ENCODE measurements around the gene KRTAP5-6.

DNA sequence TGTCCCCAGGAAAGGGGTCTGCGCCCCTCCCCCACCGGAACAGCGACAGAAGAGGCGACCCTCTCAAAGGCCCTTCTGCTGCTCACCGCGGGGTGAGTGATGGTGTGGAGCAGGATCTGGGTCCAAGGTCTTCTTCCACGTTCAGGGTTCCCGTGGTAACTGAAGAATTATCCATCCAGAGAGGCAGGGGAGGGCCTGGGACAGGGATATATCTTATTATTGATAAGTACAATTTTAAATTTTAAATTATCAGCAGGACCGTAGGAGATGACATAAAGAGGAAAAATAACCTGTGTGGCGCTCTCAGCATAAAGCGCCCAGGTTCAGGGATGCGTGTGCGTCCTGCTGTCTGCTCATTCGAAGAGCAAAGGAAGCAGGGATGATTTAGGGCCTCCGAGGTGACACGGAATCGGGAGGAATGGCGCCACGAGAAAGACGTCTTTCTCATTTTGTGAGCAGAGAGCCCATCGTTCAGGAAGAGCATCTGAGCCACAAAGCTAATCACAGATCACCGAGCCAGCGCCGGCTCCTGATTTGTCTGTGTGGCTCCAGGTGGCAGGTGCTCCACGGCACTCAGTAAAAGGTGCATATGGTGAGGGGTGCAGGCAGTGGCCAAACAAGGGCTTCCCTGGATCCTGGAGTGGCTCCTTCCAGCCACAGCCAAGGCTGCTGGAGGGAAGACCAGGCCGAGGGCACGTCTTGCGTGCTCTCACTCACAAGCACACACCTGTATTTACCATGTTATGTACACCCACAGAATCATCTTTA, 48.2 kb upstream of the KRTAP5-6 start:
- no peak for TF ChIP-seq EP300 (IDR thresholded peaks at IDR 0.05)
- no peak for TF ChIP-seq CTCF (IDR thresholded peaks at IDR 0.05)
- TF ChIP-seq POLR2AphosphoS5 (IDR thresholded peaks at IDR 0.05), result no peak
- no peak for TF ChIP-seq POLR2A (IDR thresholded peaks at IDR 0.05)

Data from suprapubic skin (tissue), 4 donors.